Superior temporal gyrus (tissue), 1 donor: ENCODE data around the gene ICAM2.
"Not testable (repeated sequence)": the region's sequence is repeated elsewhere in the genome, so short reads cannot be mapped to it uniquely, and the experiment has no call there.

Source experiments
- DNase-seq: peaks from one replicate; pipeline ENCODE4 v3.0.0-alpha.2; 2016; ENCODE audit errors: extremely low spot score

The ICAM2 gene

GRCh38 chr17:63997341-63998048 lies 22.9 kb downstream of the ICAM2 start:
- DNase-seq: no peak

GRCh38 chr17:63996430-63997182 lies 23.8 kb downstream of the ICAM2 start:
- DNase-seq: no peak

GRCh38 chr17:63995626-63996025 lies 24.8 kb downstream of the ICAM2 start:
- no peak for DNase-seq

GRCh38 chr17:63993368-63993985 lies 27.0 kb downstream of the ICAM2 start:
- DNase-seq: no peak

GRCh38 chr17:63991611-63992010 lies 28.8 kb downstream of the ICAM2 start:
- DNase-seq: no peak

GRCh38 chr17:63989622-63990345 lies 30.6 kb downstream of the ICAM2 start:
- no peak for DNase-seq

GRCh38 chr17:63988741-63989621 lies 31.5 kb downstream of the ICAM2 start:
- DNase-seq: no peak

GRCh38 chr17:63988127-63988478 lies 32.3 kb downstream of the ICAM2 start:
- DNase-seq: no peak

GRCh38 chr17:63987221-63988126 lies 33.0 kb downstream of the ICAM2 start:
- DNase-seq: no peak

GRCh38 chr17:63986821-63987220 lies 33.6 kb downstream of the ICAM2 start:
- DNase-seq: no peak

GRCh38 chr17:63985387-63986140 lies 34.9 kb downstream of the ICAM2 start:
- no peak for DNase-seq

GRCh38 chr17:63984651-63985386 lies 35.6 kb downstream of the ICAM2 start:
- DNase-seq: no peak

GRCh38 chr17:63984236-63984635 lies 36.2 kb downstream of the ICAM2 start:
- no peak for DNase-seq

GRCh38 chr17:63983320-63983719 lies 37.1 kb downstream of the ICAM2 start:
- no peak for DNase-seq

GRCh38 chr17:63982641-63983040 lies 37.8 kb downstream of the ICAM2 start:
- not testable (repeated sequence) for DNase-seq

GRCh38 chr17:63978272-63979200 lies 41.9 kb downstream of the ICAM2 start:
- no peak for DNase-seq

- DNase-seq: no peak
Observed at GRCh38 chr17:63976702-63977101, 43.7 kb downstream of the ICAM2 start.
